MM.1S (cell line): ENCODE results near the gene GDPD3.

ENCODE experiments used
- DNase-seq: peaks from one replicate; pipeline ENCODE4 v3.0.0-alpha.2; 2015
- H2AFZ ChIP-seq: fragments of 300-600 bp; sonication (generic); 2 replicates; pipeline ENCODE4 v1.6.0; 2016; ENCODE audit warnings: antibody characterized with exemption, low read length
- H3F3A ChIP-seq: fragments of 300-600 bp; sonication (generic); 2 replicates; pipeline ENCODE4 v1.6.1; 2016; ENCODE audit warnings: mild to moderate bottlenecking, antibody characterized with exemption, low read length, moderate library complexity, mixed read lengths; ENCODE audit not compliant: insufficient read depth
- H3K27ac ChIP-seq: fragments of 300-600 bp; sonication (generic); 2 replicates; pipeline ENCODE4 v1.5.1; 2016; ENCODE audit warnings: mild to moderate bottlenecking, low read length
- H3K27me3 ChIP-seq: fragments of 300-600 bp; sonication (generic); replicated peaks from 2 replicates; pipeline ENCODE4 v1.6.0; 2016; ENCODE audit warnings: low read length; ENCODE audit not compliant: insufficient read depth
- H3K36me3 ChIP-seq: fragments of 300-600 bp; sonication (generic); replicated peaks from 2 replicates; pipeline ENCODE4 v1.6.1; 2016; ENCODE audit warnings: mild to moderate bottlenecking, low read length, mixed read lengths; ENCODE audit not compliant: insufficient read depth
- H3K4me1 ChIP-seq: fragments of 300-600 bp; sonication (generic); 2 replicates; pipeline ENCODE4 v1.6.1; 2016; ENCODE audit warnings: low read length, mixed read lengths
- H3K4me2 ChIP-seq: fragments of 300-600 bp; sonication (generic); 2 replicates; pipeline ENCODE4 v1.6.0; 2016; ENCODE audit warnings: low read depth, low read length
- H3K4me3 ChIP-seq: fragments of 300-600 bp; sonication (generic); 2 replicates; pipeline ENCODE4 v1.5.1; 2016; ENCODE audit warnings: low read length, mixed read lengths
- H3K79me2 ChIP-seq: fragments of 300-600 bp; sonication (generic); 2 replicates; pipeline ENCODE4 v1.6.1; 2016; ENCODE audit warnings: mixed run types, low read length, mixed read lengths
- H3K9ac ChIP-seq: fragments of 300-600 bp; sonication (generic); 2 replicates; pipeline ENCODE4 v1.6.1; 2016; ENCODE audit warnings: low read length, mixed read lengths
- H3K9me2 ChIP-seq: fragments of 300-600 bp; sonication (generic); replicated peaks from 2 replicates; pipeline ENCODE4 v1.6.1; 2016; ENCODE audit warnings: mild to moderate bottlenecking, low read length, mixed read lengths; ENCODE audit not compliant: insufficient read depth
- H3K9me3 ChIP-seq: fragments of 300-600 bp; sonication (generic); replicated peaks from 2 replicates; pipeline ENCODE4 v1.6.1; 2016; ENCODE audit warnings: mild to moderate bottlenecking, low read length, mixed read lengths; ENCODE audit not compliant: insufficient read depth
- H4K20me1 ChIP-seq: fragments of 300-600 bp; sonication (generic); 2 replicates; pipeline ENCODE4 v1.6.1; 2016; ENCODE audit warnings: mild to moderate bottlenecking, low read length, moderate library complexity, mixed read lengths; ENCODE audit not compliant: insufficient read depth
- CTCF ChIP-seq: fragments of 300-600 bp; sonication (generic); IDR thresholded peaks from 2 replicates; pipeline ENCODE4 v1.5.1; 2016; ENCODE audit warnings: antibody characterized with exemption, low read length, mixed read lengths
- EZH2 ChIP-seq: fragments of 300-600 bp; sonication (generic); optimal IDR thresholded peaks from 2 replicates; pipeline ENCODE3; 2017; ENCODE audit warnings: low read depth, mild to moderate bottlenecking, antibody characterized with exemption, low read length, mixed read lengths
- EZH2phosphoT487 ChIP-seq: fragments of 300-600 bp; sonication (generic); IDR thresholded peaks from 2 replicates; pipeline ENCODE4 v1.6.1; 2018; ENCODE audit warnings: antibody characterized with exemption, low read length

GDPD3 gene

GRCh38 chr16:30065102-30065942 is 48.0 kb downstream of the GDPD3 start, which contains the start of gene ALDOA:
ALDOA (plus strand) TSS chr16:30065760; CDS start chr16:30066898, 1,138 bp downstream.
- peak; percentile 97 for DNase-seq
- TF ChIP-seq CTCF: no peak
- TF ChIP-seq EZH2: no peak
- TF ChIP-seq EZH2phosphoT487: no peak
- Histone ChIP-seq H3K4me2 (peak within 1 kb of the TSS; percentile 94), H3K9ac (peak within 1 kb of the TSS; percentile 94), H3K9me3 (no peaks in the 10 kb centered on the region), H3K4me3 (peak within 1 kb of the TSS; percentile 92), H3F3A (peaks cover 32% of the 10 kb centered on the region), H4K20me1 (peaks cover 18% of the 10 kb centered on the region), H3K27me3 (no peaks in the 10 kb centered on the region), H3K4me1 (peaks cover 22% of the 10 kb centered on the region), H3K27ac (peak within 1 kb of the TSS; percentile 95), H3K9me2 (no peaks in the 10 kb centered on the region), H3K36me3 (peaks cover 22% of the 10 kb centered on the region), H2AFZ (peak within 1 kb of the TSS; percentile 82), H3K79me2 (peaks cover 62% of the 10 kb centered on the region)

- Histone ChIP-seq H3K9me2 (no peaks in the 10 kb centered on the region), H3K4me3 (peak overlapping the region; percentile 92), H3K36me3 (peaks cover 19% of the 10 kb centered on the region), H3K27ac (peak overlapping the region; percentile 95), H3K9ac (peak overlapping the region; percentile 93), H4K20me1 (peaks cover 16% of the 10 kb centered on the region), H3K9me3 (no peaks in the 10 kb centered on the region), H3K27me3 (no peaks in the 10 kb centered on the region), H3K4me1 (peaks cover 22% of the 10 kb centered on the region), H3K79me2 (peaks cover 56% of the 10 kb centered on the region), H3F3A (peaks cover 27% of the 10 kb centered on the region), H2AFZ (peak overlapping the region; percentile 82), H3K4me2 (peak overlapping the region; percentile 90)
- DNase-seq: no peak
- TF ChIP-seq EZH2 (no peak), EZH2phosphoT487 (no peak), CTCF (no peak)
Observed at GRCh38 chr16:30064729-30065101, 48.6 kb downstream of the GDPD3 start.

- Histone ChIP-seq H3K79me2 (peaks cover 50% of the 10 kb centered on the region), H3K9me3 (no peaks in the 10 kb centered on the region), H3K4me1 (peaks cover 22% of the 10 kb centered on the region), H3K27me3 (no peaks in the 10 kb centered on the region), H2AFZ (peak overlapping the region; percentile 82), H3K9ac (peak overlapping the region; percentile 93), H3F3A (peaks cover 22% of the 10 kb centered on the region), H3K4me2 (peak overlapping the region; percentile 90), H3K27ac (peak overlapping the region; percentile 95), H3K4me3 (peak overlapping the region; percentile 92), H4K20me1 (peaks cover 12% of the 10 kb centered on the region), H3K36me3 (peaks cover 13% of the 10 kb centered on the region), H3K9me2 (no peaks in the 10 kb centered on the region)
- peak; percentile 89 for DNase-seq
- TF ChIP-seq EZH2phosphoT487 (no peak), CTCF (peak; percentile 50)
Observed at GRCh38 chr16:30063893-30064728, 49.2 kb downstream of the GDPD3 start.
